Liver (tissue), 9 donors: ENCODE data around the gene TPD52L2. TPM values are rescaled to one million over a fixed set of nuclear protein-coding genes. Genes with fewer than 3 reads are reported as not detected.

Source experiments
- DNase-seq: peaks from one replicate; pipeline ENCODE4 v3.0.0-alpha.2; 2017; ENCODE audit warnings: low spot score
- H3K27ac ChIP-seq, 2 donors: one replicate each; pipeline ENCODE4 v1.7.0; 2013; ENCODE audit warnings: inconsistent platforms in 2 of 2, low read length in 2 of 2, control low read depth in 1 of 2, low read depth in 1 of 2, mild to moderate bottlenecking in 1 of 2
- H3K27me3 ChIP-seq, 4 donors: one replicate each; pipeline versions ENCODE4 v1.6.1 to v1.7.0; 2013; ENCODE audit warnings: low read length in 3 of 4, inconsistent platforms in 1 of 4, mild to moderate bottlenecking in 1 of 4, moderate library complexity in 1 of 4; ENCODE audit not compliant: control insufficient read depth in 4 of 4, insufficient read depth in 4 of 4
- H3K36me3 ChIP-seq, 4 donors: one replicate each; pipeline versions ENCODE4 v1.6.1 to v1.7.0; 2013; ENCODE audit warnings: low read length in 3 of 4, mild to moderate bottlenecking in 3 of 4, low read depth in 1 of 4, moderate library complexity in 1 of 4; ENCODE audit not compliant: control insufficient read depth in 4 of 4, insufficient read depth in 3 of 4
- H3K4me1 ChIP-seq, 4 donors: one replicate each; pipeline versions ENCODE4 v1.6.1 to v1.7.0; 2013; ENCODE audit warnings: low read length in 3 of 4, mild to moderate bottlenecking in 3 of 4, moderate library complexity in 1 of 4; ENCODE audit not compliant: control insufficient read depth in 4 of 4, insufficient read depth in 4 of 4
- H3K4me3 ChIP-seq, 3 donors: one replicate each; pipeline versions ENCODE4 v1.6.1 to v1.7.0; 2013; ENCODE audit warnings: low read length in 3 of 3, control low read depth in 1 of 3, low read depth in 1 of 3, mild to moderate bottlenecking in 1 of 3
- H3K9ac ChIP-seq, 2 donors: one replicate each; pipeline ENCODE4 v1.7.0; 2013; ENCODE audit warnings: low read length in 2 of 2, mild to moderate bottlenecking in 2 of 2, moderate library complexity in 2 of 2, control low read depth in 1 of 2, low read depth in 1 of 2
- H3K9me3 ChIP-seq, 4 donors: one replicate each; pipeline versions ENCODE4 v1.6.1 to v1.7.0; 2013; ENCODE audit warnings: low read length in 3 of 4; ENCODE audit not compliant: control insufficient read depth in 4 of 4
- ATF3 ChIP-seq: IDR thresholded peaks from 2 replicates; pipeline ENCODE4 v1.6.1; 2016; ENCODE audit warnings: antibody characterized with exemption
- CTCF ChIP-seq: fragments of 150-350 bp; IDR thresholded peaks from 2 replicates; pipeline ENCODE4 v1.5.1; 2017; ENCODE audit warnings: improper control_type of control experiment, low read depth, low read length; ENCODE audit not compliant: missing input control
- EGR1 ChIP-seq, 2 donors: IDR thresholded peaks; 2 replicates each; pipeline ENCODE4 v1.6.1; 2016 to 2018; ENCODE audit warnings: antibody characterized with exemption in 2 of 2, low read depth in 2 of 2
- FOXA1 ChIP-seq: IDR thresholded peaks from 2 replicates; pipeline ENCODE4 v1.6.1; 2016; ENCODE audit warnings: antibody characterized with exemption
- FOXA2 ChIP-seq: IDR thresholded peaks from 2 replicates; pipeline ENCODE4 v1.6.1; 2016; ENCODE audit warnings: antibody characterized with exemption
- GABPA ChIP-seq, 2 donors: IDR thresholded peaks in 1 of 2; conservative IDR thresholded peaks in 1 of 2; 2 replicates each; pipeline ENCODE4 v1.6.1; 2016; ENCODE audit warnings: antibody characterized with exemption in 2 of 2, mild to moderate bottlenecking in 1 of 2, moderate library complexity in 1 of 2
- HNF4A ChIP-seq, 2 donors: conservative IDR thresholded peaks; 2 replicates each; pipeline ENCODE4 v1.6.1; 2016; ENCODE audit warnings: antibody characterized with exemption in 2 of 2, mild to moderate bottlenecking in 2 of 2
- HNF4G ChIP-seq: IDR thresholded peaks from 2 replicates; pipeline ENCODE4 v1.6.1; 2016; ENCODE audit warnings: antibody characterized with exemption
- JUND ChIP-seq, 2 donors: IDR thresholded peaks; 2 replicates each; pipeline ENCODE4 v1.6.1; 2016; ENCODE audit warnings: antibody characterized with exemption in 2 of 2
- MAX ChIP-seq: IDR thresholded peaks from 2 replicates; pipeline ENCODE4 v1.6.1; 2016; ENCODE audit warnings: antibody characterized with exemption
- NR2F2 ChIP-seq: IDR thresholded peaks from 2 replicates; pipeline ENCODE4 v1.6.1; 2016; ENCODE audit warnings: antibody characterized with exemption
- RAD21 ChIP-seq, 2 donors: IDR thresholded peaks; 2 replicates each; pipeline ENCODE4 v1.6.1; 2016; ENCODE audit warnings: antibody characterized with exemption in 2 of 2, mild to moderate bottlenecking in 2 of 2
- RXRA ChIP-seq, 2 donors: IDR thresholded peaks; 2 replicates each; pipeline ENCODE4 v1.6.1; 2017 to 2018; ENCODE audit warnings: antibody characterized with exemption in 2 of 2, mild to moderate bottlenecking in 1 of 2
- SP1 ChIP-seq: IDR thresholded peaks from 2 replicates; pipeline ENCODE4 v1.6.1; 2018; ENCODE audit warnings: antibody characterized with exemption, mild to moderate bottlenecking
- TAF1 ChIP-seq: conservative IDR thresholded peaks from 2 replicates; pipeline ENCODE4 v1.6.1; 2016; ENCODE audit warnings: antibody characterized with exemption, mild to moderate bottlenecking
- YY1 ChIP-seq: IDR thresholded peaks from 2 replicates; pipeline ENCODE4 v1.6.1; 2016; ENCODE audit warnings: antibody characterized with exemption, mild to moderate bottlenecking
- WGBS: extraction: QIAGEN DNeasy Blood & Tissue Kit; methylation state at CpG from one replicate; pipeline ENCODE4 v1.1.7; 2013; 5-methylcytosine and 5-hydroxymethylcytosine counted together
- polyA plus RNA-seq, 2 donors: library from polyadenylated mRNA; stranded (reverse) in 1 of 2; unstranded in 1 of 2; fragments of 200-250 nt in 1 of 2; fragments of >200 nt in 1 of 2; fragmentation: Nextera tagmentation in 1 of 2; extraction: Ambion mirVana in 1 of 2; gene quantifications; one replicate each; pipeline versions ENCODE4 v1.2.1 to v1.2.3, GENCODE V29; 2013 to 2015
- total RNA-seq, 2 donors: library from RNA; depleted of rRNA; stranded (reverse); fragments of >200 nt; gene quantifications; one replicate each; pipeline ENCODE4 v1.2.3, GENCODE V29; 2014
- TF ChIP-seq, protein P1 (sequence below): IDR thresholded peaks from 2 replicates; pipeline ENCODE4 v1.6.1; 2016; ENCODE audit warnings: antibody characterized with exemption
- TF ChIP-seq, protein P2 (sequence below): IDR thresholded peaks from 2 replicates; pipeline ENCODE4 v1.6.1; 2016; ENCODE audit warnings: antibody characterized with exemption, mild to moderate bottlenecking
- donor health status: healthy.
- donor health status: healthy.
- donor health status: healthy.
- donor health status: healthy.
- donor health status: healthy.

Gene TPD52L2
- total and polyA plus RNA-seq, 4 donors: 12.3 to 33.0 (median 28.2) TPM

GRCh38 chr20:63897978-63898561 lies 33.0 kb downstream of the TPD52L2 start:
- H3K36me3 ChIP-seq: no peaks in the 10 kb centered on the region
- WGBS: 87% methylated on average over 6 of the region's 6 CpGs
- H3K9me3 ChIP-seq: no peaks in the 10 kb centered on the region
- peaks cover 3 to 46% (median 28%) of the 10 kb centered on the region in 4 donors for H3K4me1 ChIP-seq
- DNase-seq: no peak
- H3K9ac ChIP-seq: no peak overlapping the region
- H3K4me3 ChIP-seq: no peak overlapping the region
- H3K27me3 ChIP-seq: no peaks in the 10 kb centered on the region
- peak overlapping the region in 1 of 2 donors; percentile 1 for H3K27ac ChIP-seq
- TF ChIP-seq ATF3: no peak
- no peak for TF ChIP-seq HNF4A (conservative IDR thresholded peaks at IDR 0.05)
- no peak for TF ChIP-seq NR2F2
- TF ChIP-seq YY1: no peak
- TF ChIP-seq, protein P1, sequence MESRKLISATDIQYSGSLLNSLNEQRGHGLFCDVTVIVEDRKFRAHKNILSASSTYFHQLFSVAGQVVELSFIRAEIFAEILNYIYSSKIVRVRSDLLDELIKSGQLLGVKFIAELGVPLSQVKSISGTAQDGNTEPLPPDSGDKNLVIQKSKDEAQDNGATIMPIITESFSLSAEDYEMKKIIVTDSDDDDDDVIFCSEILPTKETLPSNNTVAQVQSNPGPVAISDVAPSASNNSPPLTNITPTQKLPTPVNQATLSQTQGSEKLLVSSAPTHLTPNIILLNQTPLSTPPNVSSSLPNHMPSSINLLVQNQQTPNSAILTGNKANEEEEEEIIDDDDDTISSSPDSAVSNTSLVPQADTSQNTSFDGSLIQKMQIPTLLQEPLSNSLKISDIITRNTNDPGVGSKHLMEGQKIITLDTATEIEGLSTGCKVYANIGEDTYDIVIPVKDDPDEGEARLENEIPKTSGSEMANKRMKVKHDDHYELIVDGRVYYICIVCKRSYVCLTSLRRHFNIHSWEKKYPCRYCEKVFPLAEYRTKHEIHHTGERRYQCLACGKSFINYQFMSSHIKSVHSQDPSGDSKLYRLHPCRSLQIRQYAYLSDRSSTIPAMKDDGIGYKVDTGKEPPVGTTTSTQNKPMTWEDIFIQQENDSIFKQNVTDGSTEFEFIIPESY: no peak
- no peak for TF ChIP-seq RAD21 (IDR thresholded peaks at IDR 0.05)
- no peak for TF ChIP-seq JUND (IDR thresholded peaks at IDR 0.05)
- TF ChIP-seq FOXA1: no peak
- TF ChIP-seq MAX: no peak
- TF ChIP-seq EGR1 (IDR thresholded peaks at IDR 0.05; ENCODE audit: low read depth in 2 of 2): no peak
- TF ChIP-seq HNF4G: no peak
- TF ChIP-seq SP1: no peak
- no peak for TF ChIP-seq RXRA (IDR thresholded peaks at IDR 0.05)
- TF ChIP-seq CTCF: no peak
- no peak for TF ChIP-seq GABPA (IDR thresholded peaks at IDR 0.05 in 1 of 2, conservative IDR thresholded peaks at IDR 0.05 in 1 of 2)
- no peak for TF ChIP-seq FOXA2
- TF ChIP-seq, protein P2, sequence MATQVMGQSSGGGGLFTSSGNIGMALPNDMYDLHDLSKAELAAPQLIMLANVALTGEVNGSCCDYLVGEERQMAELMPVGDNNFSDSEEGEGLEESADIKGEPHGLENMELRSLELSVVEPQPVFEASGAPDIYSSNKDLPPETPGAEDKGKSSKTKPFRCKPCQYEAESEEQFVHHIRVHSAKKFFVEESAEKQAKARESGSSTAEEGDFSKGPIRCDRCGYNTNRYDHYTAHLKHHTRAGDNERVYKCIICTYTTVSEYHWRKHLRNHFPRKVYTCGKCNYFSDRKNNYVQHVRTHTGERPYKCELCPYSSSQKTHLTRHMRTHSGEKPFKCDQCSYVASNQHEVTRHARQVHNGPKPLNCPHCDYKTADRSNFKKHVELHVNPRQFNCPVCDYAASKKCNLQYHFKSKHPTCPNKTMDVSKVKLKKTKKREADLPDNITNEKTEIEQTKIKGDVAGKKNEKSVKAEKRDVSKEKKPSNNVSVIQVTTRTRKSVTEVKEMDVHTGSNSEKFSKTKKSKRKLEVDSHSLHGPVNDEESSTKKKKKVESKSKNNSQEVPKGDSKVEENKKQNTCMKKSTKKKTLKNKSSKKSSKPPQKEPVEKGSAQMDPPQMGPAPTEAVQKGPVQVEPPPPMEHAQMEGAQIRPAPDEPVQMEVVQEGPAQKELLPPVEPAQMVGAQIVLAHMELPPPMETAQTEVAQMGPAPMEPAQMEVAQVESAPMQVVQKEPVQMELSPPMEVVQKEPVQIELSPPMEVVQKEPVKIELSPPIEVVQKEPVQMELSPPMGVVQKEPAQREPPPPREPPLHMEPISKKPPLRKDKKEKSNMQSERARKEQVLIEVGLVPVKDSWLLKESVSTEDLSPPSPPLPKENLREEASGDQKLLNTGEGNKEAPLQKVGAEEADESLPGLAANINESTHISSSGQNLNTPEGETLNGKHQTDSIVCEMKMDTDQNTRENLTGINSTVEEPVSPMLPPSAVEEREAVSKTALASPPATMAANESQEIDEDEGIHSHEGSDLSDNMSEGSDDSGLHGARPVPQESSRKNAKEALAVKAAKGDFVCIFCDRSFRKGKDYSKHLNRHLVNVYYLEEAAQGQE: no peak
- TF ChIP-seq TAF1: no peak
